HCT116 (cell line): ENCODE data around the gene SLC26A9. TPM values are rescaled to one million over a fixed set of nuclear protein-coding genes. Genes with fewer than 3 reads are reported as not detected.

Experiments used
- ATAC-seq: fragments of 200-7000 bp; cut with Tn5 transposase; 2 replicates; pipeline ENCODE4 v1.9.1; 2020; ENCODE audit warnings: mild to moderate bottlenecking, moderate library complexity
- BruUV-seq: library from RNA; stranded (reverse); fragments of 400-500 nt; replicated peaks from 2 replicates; lab custom pipeline; 2021; lab: Mats Ljungman, UMichigan
- CTCF ChIA-PET: fragments of 300-600 bp; sonication (Branson Sonifier 250); formaldehyde crosslinking; loops from one replicate; lab custom pipeline; 2021; ENCODE audit warnings: antibody characterized with exemption; lab: Charles Lee
- POLR2A ChIA-PET: fragments of 300-600, 350-600 bp; sonication (Branson Sonifier 250); formaldehyde crosslinking; loops from one replicate; lab custom pipeline; 2021; ENCODE audit warnings: antibody characterized with exemption; lab: Charles Lee
- RAD21 ChIA-PET, 2 experiments: fragments of 300-600 bp; sonication (Branson Sonifier 250); formaldehyde crosslinking; loops; one replicate each; lab custom pipeline; 2023; ENCODE audit warnings: low total read pairs in 2 of 2; ENCODE audit not compliant: uncharacterized antibody in 2 of 2, unreplicated experiment in 2 of 2, low non-redundant PET in 1 of 2; lab: Charles Lee
- DNase-seq: peaks from one replicate; pipeline ENCODE4 v3.0.0-alpha.2; 2010; ENCODE audit warnings: low read depth, low spot score
- H2AFZ ChIP-seq: fragments of 200-600 bp; shearing (Covaris generic), sonication (generic); 2 replicates; pipeline ENCODE4 v1.6.1; 2017; ENCODE audit warnings: low read depth, mixed run types, mixed read lengths, antibody characterized with exemption, low read length; ENCODE audit not compliant: poor library complexity, severe bottlenecking
- H3K27ac ChIP-seq: 2 replicates; pipeline ENCODE4 v1.5.1; 2012; ENCODE audit warnings: low read depth, low read length
- H3K27me3 ChIP-seq: fragments of 200-600 bp; sonication (generic); 2 replicates; pipeline ENCODE4 v1.6.1; 2016; ENCODE audit warnings: mixed run types, low read length, mixed read lengths; ENCODE audit not compliant: insufficient read depth
- H3K36me3 ChIP-seq, 2 experiments: fragments of 200-500 bp in 1 of 2; fragments of 200-600 bp in 1 of 2; sonication (Bioruptor generic) in 1 of 2; sonication (generic) in 1 of 2; 2 replicates each; pipeline versions ENCODE4 v1.5.1 to v1.6.1; 2014 to 2016; ENCODE audit warnings: low read length in 2 of 2, inconsistent platforms in 1 of 2, mixed read lengths in 1 of 2, mixed run types in 1 of 2; ENCODE audit not compliant: insufficient read depth in 2 of 2, control insufficient read depth in 1 of 2
- H3K4me1 ChIP-seq, 2 experiments: fragments of 200-600 bp in 1 of 2; sonication (generic) in 1 of 2; 2 replicates each; pipeline versions ENCODE4 v1.5.1 to v1.6.1; 2012 to 2017; ENCODE audit warnings: low read length in 2 of 2, inconsistent platforms in 1 of 2, mild to moderate bottlenecking in 1 of 2, mixed read lengths in 1 of 2, mixed run types in 1 of 2, moderate library complexity in 1 of 2; ENCODE audit not compliant: insufficient read depth in 2 of 2, control insufficient read depth in 1 of 2
- H3K4me2 ChIP-seq: fragments of 200-600 bp; sonication (generic); 2 replicates; pipeline ENCODE4 v1.6.1; 2017; ENCODE audit warnings: mixed run types, low read length, mixed read lengths
- H3K4me3 ChIP-seq, 2 experiments: fragments of 200-600 bp in 1 of 2; sonication (generic) in 1 of 2; replicated peaks in 1 of 2; 2 replicates each; pipeline ENCODE4 v1.5.1; 2011 to 2016; ENCODE audit warnings: low read length in 2 of 2, control low read depth in 1 of 2, low read depth in 1 of 2, mild to moderate bottlenecking in 1 of 2, mixed read lengths in 1 of 2, mixed run types in 1 of 2
- H3K79me2 ChIP-seq: fragments of 200-600 bp; sonication (generic); 2 replicates; pipeline ENCODE4 v1.6.1; 2017; ENCODE audit warnings: mild to moderate bottlenecking, mixed run types, low read length, moderate library complexity, mixed read lengths; ENCODE audit not compliant: insufficient read depth
- H3K9ac ChIP-seq: fragments of 200-600 bp; sonication (generic); 2 replicates; pipeline ENCODE4 v1.6.1; 2016; ENCODE audit warnings: low read length, mixed read lengths
- H3K9me2 ChIP-seq: fragments of 200-600 bp; sonication (generic), shearing (Covaris generic); 2 replicates; pipeline ENCODE4 v1.6.1; 2017; ENCODE audit warnings: mixed run types, mild to moderate bottlenecking, moderate library complexity; ENCODE audit not compliant: insufficient read depth
- H3K9me3 ChIP-seq, 2 experiments: fragments of 200-500 bp in 1 of 2; fragments of 200-600 bp in 1 of 2; sonication (Bioruptor generic) in 1 of 2; sonication (generic) in 1 of 2; 2 replicates each; pipeline ENCODE4 v1.6.1; 2014 to 2017; ENCODE audit warnings: low read length in 2 of 2, mixed read lengths in 2 of 2, inconsistent platforms in 1 of 2, low read depth in 1 of 2, mild to moderate bottlenecking in 1 of 2, mixed run types in 1 of 2, moderate library complexity in 1 of 2; ENCODE audit not compliant: control insufficient read depth in 1 of 2, insufficient read depth in 1 of 2
- H4K20me1 ChIP-seq: fragments of 200-600 bp; sonication (generic), shearing (Covaris generic); 2 replicates; pipeline ENCODE4 v1.6.1; 2017; ENCODE audit warnings: mixed run types, mild to moderate bottlenecking, moderate library complexity; ENCODE audit not compliant: insufficient read depth
- ATF3 ChIP-seq: IDR thresholded peaks from 2 replicates; pipeline ENCODE4 v1.6.1; 2012
- CBX3 ChIP-seq: IDR thresholded peaks from 2 replicates; pipeline ENCODE4 v1.6.1; 2012; ENCODE audit warnings: low read depth
- CEBPB ChIP-seq: IDR thresholded peaks from 2 replicates; pipeline ENCODE4 v1.6.1; 2012; ENCODE audit warnings: low read depth
- CTCF ChIP-seq, 3 experiments: fragments of 200-600 bp in 1 of 3; sonication (generic) in 1 of 3; IDR thresholded peaks in 2 of 3; conservative IDR thresholded peaks in 1 of 3; 2 replicates each; pipeline ENCODE4 v1.5.1; 2012 to 2017; ENCODE audit warnings: low read depth in 2 of 3, low read length in 2 of 3, antibody characterized with exemption in 1 of 3, borderline replicate concordance in 1 of 3, control low read depth in 1 of 3, mild to moderate bottlenecking in 1 of 3, mixed read lengths in 1 of 3, mixed run types in 1 of 3, moderate library complexity in 1 of 3; ENCODE audit not compliant: insufficient read depth in 1 of 3
- JUND ChIP-seq: IDR thresholded peaks from 2 replicates; pipeline ENCODE4 v1.6.1; 2012
- POLR2AphosphoS5 ChIP-seq: IDR thresholded peaks from 2 replicates; pipeline ENCODE4 v1.6.1; 2011; ENCODE audit warnings: mild to moderate bottlenecking, low read depth, low read length, moderate library complexity
- RAD21 ChIP-seq: IDR thresholded peaks from 2 replicates; pipeline ENCODE4 v1.6.1; 2012; ENCODE audit warnings: low read depth, mild to moderate bottlenecking
- SP1 ChIP-seq: IDR thresholded peaks from 2 replicates; pipeline ENCODE4 v1.6.1; 2012; ENCODE audit warnings: low read depth
- SRF ChIP-seq: IDR thresholded peaks from 2 replicates; pipeline ENCODE4 v1.6.1; 2012; ENCODE audit warnings: low read depth
- TCF7L2 ChIP-seq: IDR thresholded peaks from 2 replicates; pipeline ENCODE4 v1.7.0; 2011; ENCODE audit warnings: borderline replicate concordance, inconsistent platforms; ENCODE audit not compliant: insufficient read depth, insufficient read length; ENCODE audit errors: extremely low read depth
- ZNF274 ChIP-seq: fragments of 200-500 bp; sonication (Bioruptor generic); IDR thresholded peaks from 2 replicates; pipeline ENCODE4 v1.6.1; 2014; ENCODE audit warnings: mild to moderate bottlenecking, low read depth, low read length, inconsistent platforms
- intact Hi-C: fragments of 100-400 bp; cut with micrococcal nuclease; formaldehyde crosslinking; loops from 2 replicates; pipeline ENCODE4 v1.10.0; 2022
- total RNA-seq: library from RNA; stranded (reverse); gene quantifications from one replicate; pipeline ENCODE4 v1.2.1, GENCODE V29; 2021; ENCODE audit not compliant: unreplicated experiment
- TF ChIP-seq, protein P1 (sequence below): IDR thresholded peaks from 2 replicates; pipeline ENCODE4 v1.6.1; 2012

Gene SLC26A9
- total RNA-seq, 1 experiment from 2014 or later: not detected

GRCh38 chr1:205930195-205930577, 13.1 kb downstream of the SLC26A9 start:
- POLR2A ChIA-PET: no interaction called here
- TF ChIP-seq ATF3 (no peak), ZNF274 (no peak), RAD21 (no peak), CTCF (IDR thresholded peaks at IDR 0.05 in 2 of 3, conservative IDR thresholded peaks at IDR 0.05 in 1 of 3; ENCODE audit: borderline replicate concordance in 1 of 3, insufficient read depth in 1 of 3, low read depth in 2 of 3, low read length in 2 of 3) (no peak), SP1 (no peak), CBX3 (no peak), JUND (no peak), POLR2AphosphoS5 (no peak), SRF (no peak), TCF7L2 (no peak), CEBPB (no peak)
- TF ChIP-seq, protein P1, sequence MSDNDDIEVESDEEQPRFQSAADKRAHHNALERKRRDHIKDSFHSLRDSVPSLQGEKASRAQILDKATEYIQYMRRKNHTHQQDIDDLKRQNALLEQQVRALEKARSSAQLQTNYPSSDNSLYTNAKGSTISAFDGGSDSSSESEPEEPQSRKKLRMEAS: no peak
- TF ChIP-seq, all 23 proteins: peak for 0
- CTCF ChIA-PET: interaction anchor here (0.9 kb wide), 1 partner anchor 47 kb away, joined by 6 read pairs; no protein-coding TSS in a partner anchor
- Histone ChIP-seq H3K27me3 (0 out of 2 replicates have a peak, but pooled peaks cover 3% of the 10 kb centered on the region), H3K79me2 (no peaks in the 10 kb centered on the region), H3K9me2 (no peaks in the 10 kb centered on the region), H3K9ac (no peak overlapping the region), H3K36me3 (no peaks in the 10 kb centered on the region), H3K4me2 (no peak overlapping the region), H4K20me1 (no peaks in the 10 kb centered on the region), H3K4me1 (peaks cover 0 to 12% of the 10 kb centered on the region in 2 experiments; a peak in 2 of 4 replicates), H3K9me3 (no peaks in the 10 kb centered on the region), H2AFZ (no peak overlapping the region), H3K27ac (no peak overlapping the region), H3K4me3 (no peak overlapping the region)
- no TSS peak for BruUV-seq
- ATAC-seq (no peak), DNase-seq (no peak)
- intact Hi-C loops: no loop called here
- RAD21 ChIA-PET: no interaction called here
